Measurements from ENCODE around the gene MINAR1.
"Not testable (repeated sequence)": the region's sequence is repeated elsewhere in the genome, so short reads cannot be mapped to it uniquely, and the experiment has no call there.

DNA sequence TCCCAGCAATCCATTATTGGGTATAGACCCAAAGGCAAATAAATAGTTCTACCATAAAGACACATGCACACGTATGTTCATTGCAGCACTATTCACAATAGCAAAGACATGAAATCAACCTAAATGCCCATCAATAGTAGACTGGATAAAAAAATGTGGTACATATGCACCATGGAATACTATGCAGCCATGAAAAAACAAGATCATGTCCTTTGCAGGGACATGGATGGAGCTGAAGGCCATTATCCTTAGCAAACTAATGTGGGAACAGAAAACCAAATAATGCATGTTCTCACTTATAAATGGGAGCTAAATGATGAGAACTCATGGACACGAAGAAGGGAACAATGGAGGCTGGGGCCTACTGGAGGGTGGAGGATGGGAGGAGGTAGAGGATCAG is 5.2 kb upstream of the MINAR1 start:
- not testable (repeated sequence) for TF ChIP-seq POLR2A (IDR thresholded peaks at IDR 0.05; ENCODE audit: insufficient read depth in 1 of 2, low read depth in 2 of 2, low read length in 2 of 2); ZKSCAN1 (IDR thresholded peaks at IDR 0.05; ENCODE audit: low read length); TRIM24 (CRISPR knock-in tag; IDR thresholded peaks at IDR 0.05); JUND (CRISPR knock-in tag; IDR thresholded peaks at IDR 0.05); CTCF (CRISPR knock-in tag; IDR thresholded peaks at IDR 0.05); ZNF263 (CRISPR knock-in tag; IDR thresholded peaks at IDR 0.05); SMC3 (IDR thresholded peaks at IDR 0.05; ENCODE audit: low read length); HDAC2 (CRISPR knock-in tag; IDR thresholded peaks at IDR 0.05); NFE2L2 (IDR thresholded peaks at IDR 0.05; ENCODE audit: low read length)
- TF ChIP-seq, protein P1, sequence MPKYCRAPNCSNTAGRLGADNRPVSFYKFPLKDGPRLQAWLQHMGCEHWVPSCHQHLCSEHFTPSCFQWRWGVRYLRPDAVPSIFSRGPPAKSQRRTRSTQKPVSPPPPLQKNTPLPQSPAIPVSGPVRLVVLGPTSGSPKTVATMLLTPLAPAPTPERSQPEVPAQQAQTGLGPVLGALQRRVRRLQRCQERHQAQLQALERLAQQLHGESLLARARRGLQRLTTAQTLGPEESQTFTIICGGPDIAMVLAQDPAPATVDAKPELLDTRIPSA (CRISPR knock-in tag; IDR thresholded peaks at IDR 0.05; ENCODE audit: borderline replicate concordance) = not testable (repeated sequence)
